ENCODE data around the gene ZNF48. TPM values are rescaled to one million over a fixed set of nuclear protein-coding genes. Genes with fewer than 3 reads are reported as not detected.

Gene ZNF48
- total RNA-seq, 1 donor from 2014 or later: 11.8 TPM

GRCh38 chr16:30416624-30417528 lies 21.7 kb downstream of the ZNF48 start:
- TF ChIP-seq CTCF (IDR thresholded peaks at IDR 0.05): no peak
- Mint-ChIP-seq H3K9me3 (ENCODE audit: low read depth) (no peaks in the 10 kb centered on the region), H3K4me1 (ENCODE audit: low read depth) (peaks cover 10% of the 10 kb centered on the region), H3K27ac (ENCODE audit: unreplicated experiment) (no peak overlapping the region), H3K36me3 (ENCODE audit: low read depth) (peaks cover 16% of the 10 kb centered on the region), H3K27me3 (ENCODE audit: low read depth) (no peaks in the 10 kb centered on the region), H3K4me3 (ENCODE audit: unreplicated experiment) (peak overlapping the region; percentile 48)
- DNase-seq (ENCODE audit: low spot score): no peak

DNA sequence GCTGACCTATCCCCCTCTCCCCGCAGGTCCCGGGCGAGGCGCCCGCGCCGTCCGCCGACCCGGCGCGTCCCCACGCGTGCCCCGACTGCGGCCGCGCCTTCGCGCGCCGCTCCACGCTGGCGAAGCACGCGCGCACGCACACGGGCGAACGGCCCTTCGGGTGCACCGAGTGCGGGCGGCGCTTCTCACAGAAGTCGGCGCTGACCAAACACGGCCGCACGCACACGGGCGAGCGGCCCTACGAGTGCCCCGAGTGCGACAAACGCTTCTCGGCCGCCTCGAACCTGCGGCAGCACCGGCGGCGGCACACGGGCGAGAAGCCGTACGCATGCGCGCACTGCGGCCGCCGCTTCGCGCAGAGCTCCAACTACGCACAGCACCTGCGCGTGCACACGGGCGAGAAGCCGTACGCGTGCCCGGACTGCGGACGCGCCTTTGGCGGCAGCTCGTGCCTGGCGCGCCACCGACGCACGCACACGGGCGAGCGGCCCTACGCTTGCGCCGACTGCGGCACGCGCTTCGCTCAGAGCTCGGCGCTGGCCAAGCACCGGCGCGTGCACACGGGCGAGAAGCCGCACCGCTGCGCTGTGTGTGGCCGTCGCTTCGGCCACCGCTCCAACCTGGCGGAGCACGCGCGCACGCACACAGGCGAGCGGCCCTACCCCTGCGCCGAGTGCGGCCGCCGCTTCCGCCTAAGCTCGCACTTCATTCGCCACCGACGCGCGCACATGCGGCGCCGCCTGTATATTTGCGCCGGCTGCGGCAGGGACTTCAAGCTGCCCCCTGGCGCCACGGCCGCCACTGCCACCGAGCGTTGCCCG lies 22.5 kb downstream of the ZNF48 start:
- peaks cover 12% of the 10 kb centered on the region for H3K36me3 Mint-ChIP-seq (ENCODE audit: low read depth)
- H3K9me3 Mint-ChIP-seq (ENCODE audit: low read depth): no peaks in the 10 kb centered on the region
- no peak overlapping the region for H3K27ac Mint-ChIP-seq (ENCODE audit: unreplicated experiment)
- peaks cover 7% of the 10 kb centered on the region for H3K4me1 Mint-ChIP-seq (ENCODE audit: low read depth)
- H3K4me3 Mint-ChIP-seq (ENCODE audit: unreplicated experiment): peak overlapping the region; percentile 62
- H3K27me3 Mint-ChIP-seq (ENCODE audit: low read depth): no peaks in the 10 kb centered on the region
- peak; percentile 92 for DNase-seq (ENCODE audit: low spot score)
- peak; percentile 65 for TF ChIP-seq CTCF (IDR thresholded peaks at IDR 0.05)

GRCh38 chr16:30418350-30419181 lies 23.3 kb downstream of the ZNF48 start:
- Mint-ChIP-seq H3K4me1 (ENCODE audit: low read depth) (peaks cover 7% of the 10 kb centered on the region), H3K27ac (ENCODE audit: unreplicated experiment) (peak overlapping the region; percentile 41), H3K4me3 (ENCODE audit: unreplicated experiment) (peak overlapping the region; percentile 62), H3K9me3 (ENCODE audit: low read depth) (no peaks in the 10 kb centered on the region), H3K27me3 (ENCODE audit: low read depth) (no peaks in the 10 kb centered on the region), H3K36me3 (ENCODE audit: low read depth) (peaks cover 11% of the 10 kb centered on the region)
- peak; percentile 4 for TF ChIP-seq CTCF (IDR thresholded peaks at IDR 0.05)
- DNase-seq (ENCODE audit: low spot score): no peak

DNA sequence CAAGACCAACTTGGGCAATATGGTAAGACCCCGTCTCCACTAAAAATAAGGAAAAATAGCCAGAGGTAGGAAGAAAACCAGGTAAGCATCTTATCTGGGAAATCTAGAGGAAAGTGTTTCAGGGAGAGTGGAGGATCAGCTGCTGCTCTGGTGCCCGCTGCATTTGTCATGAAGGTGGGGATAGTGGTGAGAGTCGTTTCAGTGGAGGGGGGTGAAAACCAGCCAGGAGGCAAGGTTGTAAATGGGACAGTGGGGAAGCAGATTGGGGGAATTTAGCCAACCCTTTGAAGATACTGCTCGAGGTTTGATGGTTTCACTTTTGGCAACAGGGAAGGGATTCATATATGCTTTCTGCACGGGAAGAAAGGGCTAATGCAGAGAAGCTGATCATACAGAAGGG lies 25.8 kb downstream of the ZNF48 start:
- H3K27ac Mint-ChIP-seq (ENCODE audit: unreplicated experiment): no peak overlapping the region
- H3K27me3 Mint-ChIP-seq (ENCODE audit: low read depth): no peaks in the 10 kb centered on the region
- TF ChIP-seq CTCF (IDR thresholded peaks at IDR 0.05): no peak
- peaks cover 9% of the 10 kb centered on the region for H3K36me3 Mint-ChIP-seq (ENCODE audit: low read depth)
- DNase-seq (ENCODE audit: low spot score): no peak
- H3K4me1 Mint-ChIP-seq (ENCODE audit: low read depth): peaks cover 7% of the 10 kb centered on the region
- no peaks in the 10 kb centered on the region for H3K9me3 Mint-ChIP-seq (ENCODE audit: low read depth)
- H3K4me3 Mint-ChIP-seq (ENCODE audit: unreplicated experiment): no peak overlapping the region

All from chondrocyte (in vitro differentiated cells).